OCI-LY1 (cell line): Measurements from ENCODE around the gene SUPT4H1.

Source experiments
- H2AFZ ChIP-seq: fragments of 200-600 bp; sonication (generic), shearing (Covaris generic); 2 replicates; pipeline ENCODE4 v1.6.0; 2014; ENCODE audit warnings: antibody characterized with exemption, mild to moderate bottlenecking, low read length
- H3F3A ChIP-seq: fragments of 200-600 bp; sonication (generic), shearing (Covaris generic); 2 replicates; pipeline ENCODE4 v1.6.0; 2014; ENCODE audit warnings: mild to moderate bottlenecking, antibody characterized with exemption, low read length, moderate library complexity; ENCODE audit not compliant: insufficient read depth
- H3K27ac ChIP-seq: fragments of 200-600 bp; sonication (generic); 2 replicates; pipeline ENCODE4 v1.5.1; 2014; ENCODE audit warnings: low read length, mixed run types, mild to moderate bottlenecking, low read depth; ENCODE audit not compliant: poor library complexity, severe bottlenecking
- H3K27me3 ChIP-seq: fragments of 200-600 bp; sonication (generic); 2 replicates; pipeline ENCODE4 v1.6.0; 2014; ENCODE audit warnings: antibody characterized with exemption, mild to moderate bottlenecking, low read length, moderate library complexity; ENCODE audit not compliant: insufficient read depth
- H3K36me3 ChIP-seq: fragments of 200-600 bp; sonication (generic); 2 replicates; pipeline ENCODE4 v1.6.1; 2014; ENCODE audit warnings: mild to moderate bottlenecking, antibody characterized with exemption, low read length, moderate library complexity, mixed read lengths; ENCODE audit not compliant: insufficient read depth
- H3K4me1 ChIP-seq: fragments of 200-600 bp; sonication (generic); 2 replicates; pipeline ENCODE4 v1.5.1; 2014; ENCODE audit warnings: mild to moderate bottlenecking, low read length, moderate library complexity; ENCODE audit not compliant: insufficient read depth, severe bottlenecking
- H3K4me2 ChIP-seq: fragments of 200-600 bp; sonication (generic), shearing (Covaris generic); 2 replicates; pipeline ENCODE4 v1.6.1; 2014; ENCODE audit warnings: low read length
- H3K4me3 ChIP-seq: fragments of 200-600 bp; sonication (generic); 2 replicates; pipeline ENCODE4 v1.5.1; 2014; ENCODE audit warnings: low read length, low read depth, mild to moderate bottlenecking, mixed read lengths; ENCODE audit not compliant: poor library complexity, severe bottlenecking
- H3K79me2 ChIP-seq: fragments of 200-600 bp; shearing (Covaris generic); 2 replicates; pipeline ENCODE4 v1.6.1; 2016; ENCODE audit warnings: mixed run types, low read length, mixed read lengths; ENCODE audit not compliant: insufficient read depth
- H3K9ac ChIP-seq: fragments of 200-600 bp; sonication (generic), shearing (Covaris generic); 2 replicates; pipeline ENCODE4 v1.6.1; 2014; ENCODE audit warnings: mild to moderate bottlenecking, low read length, mixed read lengths
- H3K9me2 ChIP-seq: fragments of 200-600 bp; sonication (generic), shearing (Covaris generic); 2 replicates; pipeline ENCODE4 v1.6.1; 2014; ENCODE audit warnings: low read depth, mild to moderate bottlenecking, low read length, mixed read lengths
- H3K9me3 ChIP-seq: fragments of 200-600 bp; shearing (Covaris generic); 2 replicates; pipeline ENCODE4 v1.6.1; 2014; ENCODE audit warnings: low read length, mixed read lengths
- H4K20me1 ChIP-seq: fragments of 200-600 bp; sonication (generic), shearing (Covaris generic); 2 replicates; pipeline ENCODE4 v1.6.0; 2016; ENCODE audit warnings: mild to moderate bottlenecking, low read length; ENCODE audit not compliant: insufficient read depth
- CTCF ChIP-seq: fragments of 200-600 bp; sonication (generic), shearing (Covaris generic); IDR thresholded peaks from 2 replicates; pipeline ENCODE4 v1.5.1; 2017; ENCODE audit warnings: mild to moderate bottlenecking, antibody characterized with exemption, low read length, moderate library complexity, mixed read lengths
- EZH2 ChIP-seq: fragments of 200-600 bp; sonication (generic), shearing (Covaris generic); IDR thresholded peaks from 2 replicates; pipeline ENCODE4 v1.8.0; 2017; ENCODE audit warnings: borderline replicate concordance, mixed run types, mild to moderate bottlenecking, antibody characterized with exemption, low read length, moderate library complexity, mixed read lengths

Gene SUPT4H1

GRCh38 chr17:58394534-58395223 lies 42.7 kb upstream of the SUPT4H1 start:
- no peaks in the 10 kb centered on the region for H4K20me1 ChIP-seq
- H3K9ac ChIP-seq: no peak overlapping the region
- H3K36me3 ChIP-seq: no peaks in the 10 kb centered on the region
- no peaks in the 10 kb centered on the region; the same call in 1 of the 2 replicates for H3K27me3 ChIP-seq
- H3K27ac ChIP-seq: no peak overlapping the region
- no peak overlapping the region for H3K4me3 ChIP-seq
- H3K4me2 ChIP-seq: no peak overlapping the region
- TF ChIP-seq EZH2: no peak
- no peaks in the 10 kb centered on the region for H3K9me3 ChIP-seq
- H2AFZ ChIP-seq: no peak overlapping the region
- H3K79me2 ChIP-seq: no peaks in the 10 kb centered on the region
- peaks cover 10% of the 10 kb centered on the region for H3K4me1 ChIP-seq
- no peaks in the 10 kb centered on the region for H3K9me2 ChIP-seq
- H3F3A ChIP-seq: no peaks in the 10 kb centered on the region

- no peak overlapping the region for H3K4me2 ChIP-seq
- no peaks in the 10 kb centered on the region for H3K9me3 ChIP-seq
- no peaks in the 10 kb centered on the region for H3K79me2 ChIP-seq
- H4K20me1 ChIP-seq: no peaks in the 10 kb centered on the region
- H3K27me3 ChIP-seq: no peaks in the 10 kb centered on the region; the same call in 1 of the 2 replicates
- TF ChIP-seq EZH2 (no peak), CTCF (no peak)
- H3K9me2 ChIP-seq: no peaks in the 10 kb centered on the region
- no peak overlapping the region for H3K9ac ChIP-seq
- H3K4me3 ChIP-seq: no peak overlapping the region
- peaks cover 10% of the 10 kb centered on the region for H3K4me1 ChIP-seq
- no peaks in the 10 kb centered on the region for H3F3A ChIP-seq
- H2AFZ ChIP-seq: no peak overlapping the region
- no peak overlapping the region for H3K27ac ChIP-seq
- no peaks in the 10 kb centered on the region for H3K36me3 ChIP-seq
Observed at GRCh38 chr17:58391302-58391984, 39.4 kb upstream of the SUPT4H1 start.

GRCh38 chr17:58390884-58391283 lies 38.9 kb upstream of the SUPT4H1 start:
- H3K4me1 ChIP-seq: peaks cover 10% of the 10 kb centered on the region
- TF ChIP-seq CTCF: no peak
- no peak for TF ChIP-seq EZH2
- no peaks in the 10 kb centered on the region for H3F3A ChIP-seq
- H3K9me2 ChIP-seq: no peaks in the 10 kb centered on the region
- H3K9ac ChIP-seq: no peak overlapping the region
- H2AFZ ChIP-seq: no peak overlapping the region
- no peaks in the 10 kb centered on the region for H4K20me1 ChIP-seq
- no peaks in the 10 kb centered on the region for H3K79me2 ChIP-seq
- H3K4me2 ChIP-seq: no peak overlapping the region
- H3K27ac ChIP-seq: no peak overlapping the region
- no peaks in the 10 kb centered on the region for H3K36me3 ChIP-seq
- H3K27me3 ChIP-seq: no peaks in the 10 kb centered on the region; the same call in 1 of the 2 replicates
- H3K9me3 ChIP-seq: no peaks in the 10 kb centered on the region
- no peak overlapping the region for H3K4me3 ChIP-seq
